Esophagus mucosa (tissue), 1 donor: Measurements from ENCODE around the gene TUBA3D. TPM values are rescaled to one million over a fixed set of nuclear protein-coding genes. Genes with fewer than 3 reads are reported as not detected.
"Not testable (repeated sequence)": the region's sequence is repeated elsewhere in the genome, so short reads cannot be mapped to it uniquely, and the experiment has no call there.

Source experiments
- ATAC-seq: fragments of 200-7000 bp; cut with Tn5 transposase; one replicate; pipeline ENCODE4 v1.9.1; 2020
- total RNA-seq: library from RNA; stranded (reverse); gene quantifications from one replicate; pipeline ENCODE4 v1.2.4, GENCODE V29; 2023
- donor health status: DM: yes; HTN: yes; CAD: no.

Gene TUBA3D
- total RNA-seq, 1 donor from 2014 or later: not detected

DNA sequence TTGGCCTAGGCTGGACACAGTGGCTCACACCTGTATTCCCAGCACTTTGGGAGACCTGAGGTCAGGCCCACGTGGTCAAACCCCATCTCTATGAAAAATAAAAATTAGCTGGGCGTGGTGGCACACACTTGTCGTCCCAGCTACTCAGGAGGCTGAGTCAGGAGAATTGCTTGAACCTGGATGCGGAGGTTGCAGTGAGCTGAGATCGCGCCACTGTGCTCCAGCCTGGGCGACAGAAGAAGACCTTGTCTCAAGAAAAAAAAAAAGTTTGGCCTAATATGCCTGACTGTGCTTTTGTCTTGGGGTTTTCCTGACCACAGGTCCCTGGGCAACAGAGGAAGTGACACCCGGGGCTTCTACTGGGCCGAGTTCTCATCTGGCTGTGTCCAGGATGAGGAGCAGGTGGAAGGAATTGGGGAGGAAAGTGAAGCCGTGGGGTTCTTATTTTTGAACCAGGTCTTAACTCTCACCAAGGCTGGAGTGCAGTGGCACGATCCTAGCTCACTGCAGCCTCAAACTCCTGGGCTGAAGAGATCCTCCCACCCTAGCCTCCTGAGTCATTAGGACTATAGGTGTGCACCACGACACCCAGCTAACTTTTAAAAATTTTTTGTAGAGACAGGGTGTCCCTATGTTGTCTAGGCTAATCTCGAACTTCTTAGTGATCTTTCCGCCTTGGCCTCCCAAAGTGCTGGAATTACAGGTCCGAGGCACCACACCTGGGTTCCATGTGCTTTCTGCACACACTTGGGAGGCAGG is 38.7 kb downstream of the TUBA3D start:
- not testable (repeated sequence) for ATAC-seq

DNA sequence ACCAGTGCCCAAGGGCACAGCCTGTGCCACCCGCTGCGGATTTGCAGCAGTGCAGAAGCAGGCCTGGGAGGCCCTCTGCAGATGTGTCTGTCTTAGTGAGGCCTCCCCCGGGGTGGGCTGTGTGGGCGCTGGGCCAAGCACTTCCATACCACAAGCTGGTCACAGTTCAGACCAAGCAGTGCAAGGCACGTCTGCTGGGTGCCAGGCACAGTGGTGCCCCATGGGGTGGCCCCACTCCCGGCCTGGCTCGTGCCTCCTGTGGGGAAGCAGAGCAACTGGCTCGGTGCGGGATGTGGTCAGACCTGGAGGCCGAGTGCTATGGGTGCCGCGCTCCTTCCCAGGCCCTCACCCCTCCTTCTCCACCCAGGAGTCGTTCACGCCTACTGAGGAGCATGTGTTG is 39.3 kb downstream of the TUBA3D start:
- not testable (repeated sequence) for ATAC-seq

DNA sequence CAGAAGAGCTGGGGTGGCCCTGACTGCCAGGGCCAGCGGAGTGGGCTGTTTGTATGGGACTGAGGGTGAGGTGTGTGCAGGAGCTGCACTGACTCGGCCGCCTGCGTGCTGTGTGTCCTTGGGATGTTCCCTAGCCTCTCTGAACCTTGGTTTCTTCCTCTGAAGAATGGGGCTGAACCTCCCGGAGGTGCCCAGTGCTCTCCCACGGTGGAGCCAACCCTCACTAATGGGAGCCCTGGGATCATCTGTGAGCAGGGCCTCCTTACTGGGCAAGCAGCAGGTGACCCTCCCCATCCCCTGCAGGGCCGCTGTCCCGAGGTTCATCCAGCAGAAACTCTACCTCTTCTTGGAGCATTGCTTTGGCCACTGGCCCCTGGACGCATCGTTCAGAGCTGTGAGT is 40.1 kb downstream of the TUBA3D start:
- ATAC-seq: no peak

DNA sequence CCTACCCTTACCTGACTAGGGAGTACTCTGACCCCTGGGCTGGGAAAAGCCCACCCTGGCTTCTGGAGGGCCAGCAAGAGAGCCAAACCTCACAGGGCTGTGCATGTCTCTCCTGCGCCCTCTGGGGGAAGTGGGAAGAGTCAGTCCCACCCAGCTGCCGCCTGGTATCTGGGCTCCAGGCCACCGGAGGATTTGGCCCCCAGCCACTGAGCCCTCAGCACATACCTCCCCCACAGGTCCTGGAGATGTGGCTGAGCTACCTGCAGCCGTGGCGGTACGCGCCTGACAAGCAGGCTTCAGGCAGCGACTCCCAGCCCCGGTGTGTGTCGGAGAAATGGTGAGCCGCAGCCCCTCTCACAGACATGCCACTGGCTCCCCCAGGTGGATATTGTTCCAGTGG is 40.7 kb downstream of the TUBA3D start:
- peak; percentile 14 for ATAC-seq

DNA sequence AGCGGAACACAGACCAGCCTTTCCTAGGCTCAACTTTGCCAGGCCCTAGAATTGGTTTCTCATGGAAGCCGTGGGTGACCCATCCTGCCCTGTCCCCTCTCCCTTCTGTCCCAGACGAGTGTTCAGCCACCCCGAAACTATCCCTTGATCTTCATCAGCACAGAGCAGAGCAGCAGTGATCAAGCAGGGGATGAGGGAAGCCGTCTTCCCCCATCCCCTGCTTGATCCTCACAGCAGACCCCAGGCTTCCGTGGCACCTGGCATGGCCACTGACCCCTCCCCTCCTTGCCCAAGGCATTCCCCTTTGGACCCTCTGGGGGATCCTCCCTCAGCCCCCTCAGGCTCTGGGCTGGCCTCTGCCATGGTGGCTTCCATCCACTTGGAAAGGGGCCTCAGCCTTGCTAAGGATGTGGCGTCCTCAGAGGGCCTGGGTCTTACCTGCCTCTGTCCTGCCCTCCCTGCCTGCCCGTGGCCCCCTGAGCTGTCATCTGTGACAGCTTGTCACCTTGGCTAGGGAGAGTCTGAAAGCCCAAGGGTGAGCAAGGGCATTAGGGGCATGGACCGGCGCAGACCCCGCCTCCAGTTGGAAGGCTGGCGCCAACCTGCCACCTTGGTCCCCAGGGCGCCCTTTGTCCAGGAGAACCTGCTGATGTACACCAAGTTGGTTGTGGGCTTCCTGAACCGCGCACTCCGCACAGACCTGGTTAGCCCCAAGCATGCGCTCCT is 41.4 kb downstream of the TUBA3D start:
- no peak for ATAC-seq

DNA sequence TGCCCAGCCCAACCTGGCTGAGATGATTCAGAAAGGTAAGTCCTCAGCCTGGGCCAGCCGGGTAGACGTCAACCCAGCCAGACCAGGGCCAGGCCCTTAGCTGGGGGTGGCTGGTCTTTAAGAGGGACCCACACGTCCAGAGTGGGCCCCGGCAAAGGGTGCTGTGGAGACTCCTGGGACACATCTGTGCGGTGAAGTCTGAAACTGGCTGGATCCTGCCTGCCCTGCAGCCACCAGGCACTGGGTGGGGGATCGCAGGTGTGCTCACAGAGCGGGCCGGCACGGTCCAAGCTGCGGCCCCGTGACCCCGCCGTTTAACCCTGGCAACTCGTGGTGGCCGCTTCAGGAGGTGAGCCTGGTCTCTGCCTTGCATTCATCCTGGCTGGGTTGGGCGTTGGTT is 41.9 kb downstream of the TUBA3D start:
- ATAC-seq: not testable (repeated sequence)

DNA sequence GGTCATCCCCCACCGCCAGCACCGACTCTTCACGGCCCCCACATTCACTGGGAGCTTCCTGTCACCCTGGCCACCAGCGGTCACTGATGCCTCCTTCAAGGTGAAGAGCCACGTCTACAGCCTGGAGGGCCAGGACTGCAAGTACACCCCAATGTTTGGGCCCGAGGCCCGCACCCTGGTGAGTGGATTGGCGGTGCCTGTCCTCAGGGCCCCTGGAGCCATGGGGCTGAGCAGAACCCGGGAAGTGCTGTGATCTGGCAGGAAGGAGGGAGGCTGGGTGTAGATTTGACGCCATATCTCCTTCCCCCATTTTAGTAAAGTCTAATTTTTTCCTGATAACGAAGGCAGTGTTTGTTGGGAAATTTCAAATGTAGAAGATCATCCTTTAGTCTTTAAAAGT is 42.6 kb downstream of the TUBA3D start:
- not testable (repeated sequence) for ATAC-seq

DNA sequence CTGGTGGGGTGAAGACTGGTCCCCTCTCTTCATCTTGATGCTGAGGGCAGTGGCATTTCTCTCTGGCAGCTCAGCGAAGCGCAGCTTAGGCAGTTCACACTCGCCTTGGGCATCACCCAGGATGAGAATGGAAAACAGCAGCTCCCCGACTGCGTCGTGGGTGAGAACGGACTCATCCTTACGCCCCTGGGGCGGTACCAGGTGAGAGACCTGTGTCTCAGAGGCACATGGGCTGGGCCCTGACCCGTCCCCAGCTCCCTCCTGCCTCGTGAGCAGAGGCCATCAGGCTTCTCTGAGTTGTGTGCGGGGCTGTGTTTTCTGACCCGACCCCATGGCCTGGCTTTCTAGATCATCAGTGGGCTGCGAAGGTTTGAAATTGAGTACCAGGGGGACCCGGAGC is 43.5 kb downstream of the TUBA3D start:
- ATAC-seq: no peak

DNA sequence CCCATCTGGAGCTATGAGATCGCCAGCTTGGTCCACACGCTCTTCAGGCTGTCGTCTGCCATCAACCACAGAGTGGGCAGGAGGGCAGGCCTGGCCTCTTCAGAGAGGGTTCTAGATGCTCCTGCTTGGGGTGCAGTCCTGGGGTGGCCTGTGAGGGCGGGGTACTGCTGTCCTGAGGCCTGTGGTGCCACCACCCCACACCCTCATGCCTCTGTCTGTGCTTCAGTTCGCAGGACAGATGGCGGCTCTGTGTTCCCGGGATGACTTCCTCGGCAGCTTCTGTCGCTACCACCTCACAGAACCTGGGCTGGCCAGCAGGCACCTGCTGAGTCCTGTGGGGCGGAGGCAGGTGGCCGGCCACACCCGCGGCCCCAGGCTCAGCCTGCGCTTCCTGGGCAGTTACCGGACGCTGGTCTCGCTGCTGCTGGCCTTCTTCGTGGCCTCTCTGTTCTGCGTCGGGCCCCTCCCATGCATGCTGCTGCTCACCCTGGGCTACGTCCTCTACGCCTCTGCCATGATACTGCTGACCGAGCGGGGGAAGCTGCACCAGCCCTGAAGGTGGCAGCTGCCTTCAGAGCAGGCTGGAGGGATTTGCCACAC is 44.1 kb downstream of the TUBA3D start:
- not testable (repeated sequence) for ATAC-seq

DNA sequence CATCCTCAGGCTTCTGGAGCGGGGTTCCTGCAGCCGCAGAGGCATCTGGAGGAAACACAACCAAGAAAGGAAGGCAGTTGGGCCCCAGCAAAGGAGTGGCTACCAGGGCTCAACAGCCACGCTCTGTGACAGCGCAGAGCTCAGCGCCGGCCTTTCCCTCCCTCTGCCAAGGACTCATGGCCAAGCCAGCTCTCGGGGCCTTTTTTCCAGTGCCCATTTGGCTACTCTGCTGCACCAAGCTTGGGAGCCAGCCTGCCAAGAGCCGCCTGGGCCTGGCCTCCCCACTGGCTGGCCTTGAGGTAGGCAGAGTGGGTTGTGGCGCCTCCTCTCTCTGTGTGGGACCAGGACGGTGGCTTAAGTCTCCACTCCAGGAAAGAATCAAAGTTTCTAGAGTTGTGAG is 44.6 kb downstream of the TUBA3D start:
- ATAC-seq: no peak

DNA sequence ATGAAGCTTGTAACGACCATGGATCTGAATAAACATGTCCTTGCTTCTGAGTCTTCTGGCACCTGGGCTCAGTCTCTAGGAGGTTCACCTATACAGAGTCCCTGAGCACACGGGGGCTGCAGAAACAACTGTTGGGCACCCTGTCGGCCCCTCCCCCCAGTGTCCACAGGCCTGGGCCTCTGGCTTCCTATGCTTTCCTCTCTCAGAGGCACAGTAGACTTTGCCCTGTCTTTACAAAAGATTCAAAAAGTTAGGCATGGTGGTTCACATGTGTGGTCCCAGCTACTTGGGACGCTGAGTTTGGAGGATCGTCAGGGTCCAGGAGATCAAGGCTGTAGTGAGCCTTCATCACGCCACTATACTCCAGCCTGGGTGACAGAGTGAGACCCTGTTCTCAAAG is 45.6 kb downstream of the TUBA3D start:
- not testable (repeated sequence) for ATAC-seq

DNA sequence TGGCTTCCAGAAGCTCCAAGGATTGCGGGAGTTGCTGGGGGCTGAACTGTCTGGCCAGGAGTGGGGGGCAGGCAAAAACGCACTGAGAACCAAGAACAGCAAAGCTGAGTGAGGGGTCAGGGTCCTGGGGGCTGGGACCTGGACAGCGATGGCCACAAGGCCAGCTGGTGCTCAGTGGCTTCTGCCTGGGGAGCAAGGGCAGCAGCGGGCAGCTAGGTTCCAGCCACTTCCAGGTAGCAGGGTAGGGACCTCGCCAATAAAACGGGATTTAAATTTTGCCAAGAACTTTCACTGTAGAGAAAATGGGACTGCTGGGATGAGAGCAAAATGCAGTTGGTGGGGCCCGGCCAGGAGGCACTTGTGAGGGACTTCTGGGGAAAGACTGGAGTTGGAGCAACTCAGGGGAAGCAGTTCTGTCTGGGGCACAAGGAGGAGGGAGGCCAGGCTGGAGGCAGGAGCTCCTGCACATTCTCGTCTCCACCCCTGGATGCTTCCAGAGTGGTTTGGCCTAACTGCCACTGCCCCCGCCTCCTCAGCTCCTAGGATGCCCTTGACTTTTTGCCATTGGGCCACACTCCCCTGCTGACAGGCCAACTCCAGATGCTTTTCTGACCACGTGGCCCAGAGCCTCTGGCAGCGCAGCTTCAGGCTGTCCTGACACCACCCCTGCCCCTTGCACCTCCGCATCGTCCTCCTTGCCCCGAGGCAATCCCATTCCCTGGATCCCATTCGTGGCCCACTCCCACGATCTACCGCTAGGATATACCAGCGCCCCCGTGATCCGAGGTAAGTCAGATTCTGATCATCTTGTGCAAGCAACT is 46.3 kb downstream of the TUBA3D start:
- no peak for ATAC-seq

DNA sequence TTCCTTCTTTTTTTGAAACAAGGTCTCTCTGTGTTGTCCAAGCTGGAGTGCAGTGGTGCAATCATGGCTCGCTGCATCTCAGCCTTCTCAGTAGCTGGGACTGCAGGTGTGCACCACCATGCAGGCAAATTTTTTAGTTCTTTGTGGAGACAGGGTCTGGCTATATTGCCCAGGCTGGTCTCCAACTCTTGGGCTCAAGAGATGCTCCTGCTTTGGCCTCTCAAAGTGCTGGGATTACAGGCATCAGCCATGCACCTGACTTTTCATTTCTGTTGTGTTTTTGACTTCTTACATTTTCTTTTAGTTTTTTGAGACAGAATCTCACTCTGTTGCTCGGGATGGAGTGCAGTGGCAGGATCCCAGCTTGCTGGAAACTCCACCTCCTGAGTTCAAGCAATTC is 49.3 kb downstream of the TUBA3D start:
- ATAC-seq: not testable (repeated sequence)

DNA sequence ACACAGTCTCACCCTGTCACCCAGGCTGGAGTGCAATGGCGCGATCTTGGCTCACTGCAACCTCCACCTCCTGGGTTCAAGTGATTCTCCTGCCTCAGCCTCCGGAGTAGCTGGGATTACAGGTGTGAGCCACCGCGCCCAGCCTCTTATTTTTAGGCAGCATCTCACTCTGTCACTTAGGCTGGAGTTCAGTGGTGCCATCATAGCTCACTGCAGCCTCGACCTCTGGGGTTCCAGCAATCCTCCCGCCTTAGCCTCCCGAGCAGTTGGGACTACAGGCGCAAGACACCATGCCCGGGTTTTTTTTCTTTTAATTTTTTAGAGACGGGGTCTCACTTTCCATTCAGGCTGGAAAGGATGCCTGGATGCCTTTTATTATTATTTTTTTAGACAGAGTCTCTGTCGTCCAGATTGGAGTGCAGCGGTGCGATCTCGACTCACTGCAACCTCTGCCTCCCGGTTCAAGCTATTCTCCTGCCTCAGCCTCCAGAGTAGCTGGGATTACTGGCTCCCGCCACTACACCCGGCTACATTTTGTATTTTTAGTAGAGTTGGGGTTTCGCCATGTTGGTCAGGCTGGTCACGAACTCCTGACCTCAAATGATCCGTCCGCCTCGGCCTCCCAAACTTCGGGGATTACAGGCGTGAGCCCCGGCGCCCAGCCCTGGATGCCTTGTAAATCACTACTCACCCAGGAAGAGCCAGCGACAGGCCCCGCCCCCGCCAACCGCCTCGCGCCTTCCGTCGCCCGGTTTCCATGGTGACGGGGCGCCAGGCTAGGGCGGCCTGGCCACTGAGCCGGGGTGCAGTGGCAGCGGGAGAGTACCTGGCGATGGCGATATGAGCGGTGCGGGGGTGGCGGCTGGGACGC is 51.4 kb downstream of the TUBA3D start, which contains the start of gene CCDC74A:
Gene CCDC74A, plus strand, starts transcription at position 758 of the 871 bp plus-strand sequence. Its CDS starts 83 bp downstream, at position 841.
- peak; percentile 77 for ATAC-seq

DNA sequence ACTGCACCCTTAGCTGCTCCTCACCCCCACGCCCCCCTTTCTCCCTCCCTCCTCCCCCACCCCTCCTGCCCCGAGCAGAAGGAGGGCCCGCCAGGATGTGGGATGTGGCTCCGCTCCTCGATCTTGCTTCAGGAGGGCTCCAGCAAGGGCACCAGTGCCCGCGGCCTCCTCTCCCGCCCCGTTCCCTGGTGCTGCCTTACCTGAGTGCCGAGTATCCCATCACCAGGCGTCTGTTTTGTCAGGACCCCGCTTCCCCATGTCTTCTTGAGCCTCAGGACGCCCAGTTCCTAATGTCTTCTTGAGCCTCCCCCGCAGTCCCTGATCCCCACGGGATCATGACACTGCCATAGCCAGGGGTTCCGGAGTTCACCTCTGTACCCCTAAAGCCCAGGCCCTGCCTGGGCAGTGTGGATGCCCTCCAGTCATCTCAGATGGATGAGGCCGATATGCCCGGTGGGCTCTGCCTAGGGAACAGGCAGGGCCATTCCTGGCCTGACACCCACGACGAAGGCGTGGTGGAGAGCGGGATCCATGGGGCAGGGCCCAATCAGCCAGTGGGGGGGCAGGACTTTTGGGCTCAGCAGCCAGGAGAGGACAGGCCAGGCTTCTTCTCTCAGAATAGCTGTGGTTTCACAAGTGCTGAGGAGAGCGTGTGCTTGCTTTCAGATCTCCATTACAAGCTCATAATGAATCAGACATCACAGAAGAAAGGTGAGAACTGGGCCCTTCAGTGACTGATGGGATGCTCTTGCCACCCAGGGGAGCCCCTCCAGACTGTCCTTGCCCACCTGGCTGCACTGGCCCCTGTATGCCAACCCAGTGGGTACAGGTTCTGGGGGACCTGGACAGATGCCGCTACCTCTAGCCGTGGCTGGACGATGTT is 53.3 kb downstream of the TUBA3D start:
- ATAC-seq: not testable (repeated sequence)

DNA sequence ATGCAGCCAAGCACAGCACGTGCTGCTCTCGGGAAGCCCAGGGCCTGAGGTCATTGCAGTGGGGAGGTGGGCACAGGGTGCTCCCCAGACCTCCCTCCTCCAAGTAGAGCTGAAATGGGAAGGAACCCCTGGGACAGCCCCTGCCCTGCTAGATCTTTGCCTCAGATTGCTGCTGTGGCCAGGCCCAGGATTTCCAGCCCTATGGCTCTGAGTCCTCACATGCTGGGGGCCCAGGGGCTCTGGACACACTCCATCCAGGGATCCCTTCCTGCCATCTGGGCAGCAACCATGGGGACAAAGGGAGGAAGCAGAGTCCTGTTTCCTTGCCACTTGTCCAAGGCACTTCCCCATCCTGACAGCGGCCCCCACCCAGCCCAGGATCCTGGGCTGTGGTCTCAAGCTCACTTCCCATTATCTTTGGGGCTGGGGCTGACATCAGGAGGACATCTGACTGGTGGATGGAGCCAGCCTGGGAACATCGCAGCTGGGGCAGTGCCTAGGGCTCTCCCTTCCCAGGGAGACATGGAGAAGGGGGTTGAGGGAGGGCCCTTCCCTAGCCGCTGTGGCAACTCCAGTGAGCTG is 54.0 kb downstream of the TUBA3D start:
- ATAC-seq: not testable (repeated sequence)

DNA sequence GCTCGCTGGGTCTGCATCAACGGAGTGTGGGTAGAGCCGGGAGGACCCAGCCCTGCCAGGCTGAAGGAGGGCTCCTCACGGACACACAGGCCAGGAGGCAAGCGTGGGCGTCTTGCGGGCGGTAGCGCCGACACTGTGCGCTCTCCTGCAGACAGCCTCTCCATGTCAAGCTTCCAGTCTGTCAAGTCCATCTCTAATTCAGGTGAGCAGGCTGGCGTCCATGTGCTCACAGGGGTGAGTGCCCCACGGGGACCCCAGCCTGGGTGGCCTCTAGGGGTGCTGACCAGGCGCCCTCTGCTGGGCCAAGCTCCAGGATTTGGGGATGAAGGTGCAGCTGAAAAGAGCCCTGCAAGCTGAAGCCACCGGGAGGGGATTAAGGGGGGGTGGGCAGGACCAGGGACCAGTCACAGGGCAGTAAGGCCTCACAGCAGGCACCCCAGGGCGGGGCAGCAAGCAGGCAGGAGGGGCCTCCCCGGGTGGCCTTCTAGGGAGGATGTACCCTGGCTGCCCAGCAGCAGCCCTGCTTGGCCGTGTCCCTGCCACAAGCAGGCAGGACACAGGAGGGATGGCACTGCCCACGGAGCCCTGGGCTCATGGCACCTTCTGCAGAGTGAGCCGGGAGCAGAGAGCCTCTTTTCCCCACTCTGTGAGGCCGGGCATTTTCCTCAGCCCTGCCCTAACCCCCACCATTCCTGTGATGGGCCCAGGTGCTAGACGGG is 54.9 kb downstream of the TUBA3D start:
- ATAC-seq: not testable (repeated sequence)

DNA sequence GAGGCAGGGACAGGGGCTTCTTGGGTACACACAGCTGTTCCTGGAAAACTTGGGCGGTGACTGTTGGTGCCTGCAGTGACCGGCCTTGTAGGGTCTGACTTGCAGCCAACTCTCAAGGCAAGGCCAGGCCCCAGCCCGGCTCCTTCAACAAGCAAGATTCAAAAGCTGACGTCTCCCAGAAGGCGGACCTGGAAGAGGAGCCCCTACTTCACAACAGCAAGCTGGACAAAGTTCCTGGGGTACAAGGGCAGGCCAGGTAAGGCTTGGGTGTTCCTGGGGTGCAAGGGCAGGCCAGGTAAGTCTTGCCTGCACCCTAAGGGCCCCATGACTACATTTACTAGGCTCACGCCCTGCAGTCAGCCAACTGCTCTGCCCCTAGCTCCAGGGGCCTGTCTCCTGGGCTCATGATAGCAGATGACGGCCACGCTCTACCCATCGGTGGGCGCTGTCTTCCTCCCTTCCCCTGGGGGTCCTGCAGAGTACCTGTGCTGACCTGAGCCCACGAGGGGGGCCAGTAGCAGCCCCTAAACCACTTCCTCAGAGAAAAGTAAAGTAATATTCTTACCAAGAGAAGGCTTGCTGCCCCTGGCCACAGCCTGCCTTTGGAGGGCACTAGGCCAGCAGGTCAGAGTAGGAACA is 55.7 kb downstream of the TUBA3D start:
- not testable (repeated sequence) for ATAC-seq
